ENCODE data around the gene FOXO3B. TPM values are rescaled to one million over a fixed set of nuclear protein-coding genes. Genes with fewer than 3 reads are reported as not detected.
"Not testable (repeated sequence)": the region's sequence is repeated elsewhere in the genome, so short reads cannot be mapped to it uniquely, and the experiment has no call there.

Gene FOXO3B
- total RNA-seq, 1 experiment from 2014 or later, result 7.0 TPM

DNA sequence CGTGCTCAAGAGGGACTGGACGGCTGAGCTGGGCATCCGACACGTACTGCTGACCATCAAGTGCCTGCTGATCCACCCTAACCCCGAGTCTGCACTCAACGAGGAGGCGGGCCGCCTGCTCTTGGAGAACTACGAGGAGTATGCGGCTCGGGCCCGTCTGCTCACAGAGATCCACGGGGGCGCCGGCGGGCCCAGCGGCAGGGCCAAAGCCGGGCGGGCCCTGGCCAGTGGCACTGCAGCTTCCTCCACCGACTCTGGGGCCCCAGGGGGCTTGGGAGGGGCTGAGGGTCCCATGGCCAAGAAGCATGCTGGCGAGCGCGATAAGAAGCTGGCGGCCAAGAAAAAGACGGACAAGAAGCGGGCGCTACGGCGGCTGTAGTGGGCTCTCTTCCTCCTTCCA, 4.7 kb downstream of the FOXO3B start:
- H3K4me3 Mint-ChIP-seq (ENCODE audit: unreplicated experiment); H3K36me3 ChIP-seq (ENCODE audit: control insufficient read depth, insufficient read depth, low read length); H3K9me3 ChIP-seq; intact Hi-C loops (cut with micrococcal nuclease; ENCODE audit: unreplicated experiment); DNase-seq; H3K27me3 Mint-ChIP-seq (ENCODE audit: insufficient read depth, unreplicated experiment); CTCF ChIA-PET; POLR2A ChIA-PET; BruUV-seq (replicated peaks); H3K4me1 ChIP-seq; H3K27me3 ChIP-seq (replicated peaks; ENCODE audit: control insufficient read depth, insufficient read depth, low read length); H3K36me3 Mint-ChIP-seq (ENCODE audit: insufficient read depth, unreplicated experiment); H3K4me1 Mint-ChIP-seq (ENCODE audit: low read depth, unreplicated experiment); H3K4me3 ChIP-seq (ENCODE audit: low read depth, low read length); H3K27ac Mint-ChIP-seq (ENCODE audit: unreplicated experiment): not testable (repeated sequence)
- peaks cover 10% of the 10 kb centered on the region for H3K9me3 Mint-ChIP-seq (ENCODE audit: unreplicated experiment)

DNA sequence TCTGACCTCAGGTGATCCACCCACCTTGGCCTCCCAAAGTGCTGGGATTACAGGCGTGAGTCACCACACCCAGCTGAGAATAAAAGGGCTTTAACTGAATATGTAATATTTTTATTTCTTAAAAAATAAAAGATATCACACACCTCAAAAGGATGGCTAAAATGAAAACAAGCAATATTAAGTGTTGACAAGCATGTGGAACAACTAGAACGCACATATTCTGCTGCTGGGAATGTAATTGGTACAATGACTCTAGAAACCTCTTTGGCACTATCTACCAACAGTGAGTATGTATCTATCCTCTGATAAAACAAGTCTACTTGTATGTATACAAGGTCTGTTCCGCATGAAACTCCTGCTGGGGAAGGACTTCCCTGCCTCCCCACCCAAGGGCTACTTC, 5.2 kb downstream of the FOXO3B start:
- Mint-ChIP-seq H3K36me3 (ENCODE audit: insufficient read depth, unreplicated experiment) (peaks cover 11% of the 10 kb centered on the region), H3K9me3 (ENCODE audit: unreplicated experiment) (peaks cover 10% of the 10 kb centered on the region)
- BruUV-seq (replicated peaks); H3K27me3 Mint-ChIP-seq (ENCODE audit: insufficient read depth, unreplicated experiment); H3K27ac Mint-ChIP-seq (ENCODE audit: unreplicated experiment); CTCF ChIA-PET; H3K36me3 ChIP-seq (ENCODE audit: control insufficient read depth, insufficient read depth, low read length); H3K4me3 ChIP-seq (ENCODE audit: low read depth, low read length); H3K4me1 Mint-ChIP-seq (ENCODE audit: low read depth, unreplicated experiment); H3K9me3 ChIP-seq; POLR2A ChIA-PET; intact Hi-C loops (cut with micrococcal nuclease; ENCODE audit: unreplicated experiment); H3K4me1 ChIP-seq; H3K4me3 Mint-ChIP-seq (ENCODE audit: unreplicated experiment); DNase-seq; H3K27me3 ChIP-seq (replicated peaks; ENCODE audit: control insufficient read depth, insufficient read depth, low read length): not testable (repeated sequence)

DNA sequence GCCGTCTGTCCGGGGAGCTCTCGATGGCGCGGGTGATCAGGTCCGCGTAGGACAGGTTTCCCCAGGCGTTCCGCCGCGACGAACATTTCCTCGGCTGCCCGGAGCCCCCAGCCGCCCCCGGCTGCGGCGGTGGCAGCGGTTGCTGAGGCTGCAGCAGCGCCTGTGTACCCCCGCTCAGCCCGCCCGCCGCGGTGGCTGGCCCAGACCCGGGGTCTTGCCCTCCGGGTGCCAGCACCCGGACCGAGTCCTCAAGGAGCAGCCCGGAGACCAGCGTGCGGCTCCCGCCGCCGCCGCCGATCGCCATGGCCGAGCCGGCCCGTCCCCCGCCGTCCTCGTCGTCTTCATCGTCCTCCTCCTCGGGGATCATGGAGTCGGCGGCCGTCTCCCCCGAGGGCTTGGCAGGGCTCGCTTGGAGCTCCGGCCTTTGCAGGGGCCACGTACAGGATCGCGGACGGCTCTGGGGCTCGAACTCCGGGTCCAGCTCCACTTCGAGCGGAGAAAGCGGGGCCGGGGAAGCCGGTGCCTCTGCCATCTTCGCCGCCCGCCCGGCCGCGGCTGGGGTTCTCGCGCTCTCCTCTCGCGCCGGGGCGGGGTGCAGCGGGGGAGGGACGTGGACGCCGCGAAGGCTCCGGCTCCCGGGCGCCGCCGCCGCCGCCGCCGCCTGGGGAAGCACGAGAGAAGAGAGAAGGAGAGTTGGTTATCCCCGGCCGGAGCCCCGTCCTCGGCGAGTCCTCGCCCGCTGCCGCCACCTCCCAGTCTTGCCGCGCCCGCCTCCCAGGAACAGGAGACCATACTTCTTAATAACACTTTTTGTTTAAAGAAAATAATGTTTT, 9.5 kb downstream of the FOXO3B start:
- peaks cover 17% of the 10 kb centered on the region for H3K9me3 Mint-ChIP-seq (ENCODE audit: unreplicated experiment)
- BruUV-seq (replicated peaks); H3K27me3 Mint-ChIP-seq (ENCODE audit: insufficient read depth, unreplicated experiment): not testable (repeated sequence)

DNA sequence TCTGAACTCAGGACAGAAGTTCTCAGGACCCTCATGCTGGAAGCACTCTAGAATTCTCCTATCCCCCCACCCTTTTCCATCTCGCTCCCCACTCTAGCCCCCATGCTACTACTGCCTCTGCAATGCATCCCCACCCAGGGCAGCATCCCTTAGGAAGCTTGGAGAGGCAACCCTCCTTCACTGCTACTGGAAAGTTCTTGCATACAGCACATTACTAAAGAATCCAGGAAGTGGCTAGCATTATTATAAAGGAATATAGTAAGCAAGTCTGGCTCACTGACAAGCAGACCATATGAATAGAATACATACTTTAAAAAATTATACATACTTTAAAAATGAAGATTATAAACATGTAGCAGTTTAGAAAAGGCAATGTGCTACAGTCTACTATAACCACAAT, 13.5 kb downstream of the FOXO3B start:
- H3K4me3 Mint-ChIP-seq (ENCODE audit: unreplicated experiment); BruUV-seq (replicated peaks); H3K4me1 Mint-ChIP-seq (ENCODE audit: low read depth, unreplicated experiment); DNase-seq; H3K9me3 ChIP-seq; POLR2A ChIA-PET; H3K4me3 ChIP-seq (ENCODE audit: low read depth, low read length); H3K27ac Mint-ChIP-seq (ENCODE audit: unreplicated experiment); H3K27me3 ChIP-seq (replicated peaks; ENCODE audit: control insufficient read depth, insufficient read depth, low read length); H3K4me1 ChIP-seq; CTCF ChIA-PET; intact Hi-C loops (cut with micrococcal nuclease; ENCODE audit: unreplicated experiment); H3K27me3 Mint-ChIP-seq (ENCODE audit: insufficient read depth, unreplicated experiment); H3K36me3 ChIP-seq (ENCODE audit: control insufficient read depth, insufficient read depth, low read length): not testable (repeated sequence)
- peaks cover 24% of the 10 kb centered on the region for H3K36me3 Mint-ChIP-seq (ENCODE audit: insufficient read depth, unreplicated experiment)
- H3K9me3 Mint-ChIP-seq (ENCODE audit: unreplicated experiment), result peaks cover 16% of the 10 kb centered on the region

More for the DNA sequence above, 9.5 kb downstream of the FOXO3B start:
- H3K4me1 ChIP-seq; H3K4me1 Mint-ChIP-seq (ENCODE audit: low read depth, unreplicated experiment); intact Hi-C loops (cut with micrococcal nuclease; ENCODE audit: unreplicated experiment); CTCF ChIA-PET; H3K36me3 ChIP-seq (ENCODE audit: control insufficient read depth, insufficient read depth, low read length); H3K4me3 Mint-ChIP-seq (ENCODE audit: unreplicated experiment); H3K27me3 ChIP-seq (replicated peaks; ENCODE audit: control insufficient read depth, insufficient read depth, low read length); H3K9me3 ChIP-seq; H3K4me3 ChIP-seq (ENCODE audit: low read depth, low read length); DNase-seq; H3K27ac Mint-ChIP-seq (ENCODE audit: unreplicated experiment); POLR2A ChIA-PET: not testable (repeated sequence)
- H3K36me3 Mint-ChIP-seq (ENCODE audit: insufficient read depth, unreplicated experiment), result peaks cover 24% of the 10 kb centered on the region

DNA sequence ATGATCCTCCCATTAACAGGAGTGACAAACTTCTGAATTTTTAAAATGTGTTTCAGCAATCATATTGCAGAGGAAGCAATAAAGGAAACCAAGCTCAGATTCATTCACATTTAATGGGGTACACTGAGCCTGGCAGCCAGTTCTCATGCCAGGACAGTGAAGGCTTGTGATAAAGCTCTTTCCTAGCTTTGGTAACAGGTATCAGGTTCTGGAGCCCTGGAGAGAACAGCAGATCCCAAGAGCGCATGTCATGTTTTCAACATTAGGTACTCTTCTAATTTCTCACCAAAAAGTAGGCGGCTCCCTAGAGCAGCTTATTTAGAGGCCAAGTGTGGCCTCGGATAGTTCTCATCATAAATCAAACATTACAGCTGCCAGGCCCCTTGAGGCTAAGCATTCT, 14.6 kb downstream of the FOXO3B start:
- Mint-ChIP-seq H3K36me3 (ENCODE audit: insufficient read depth, unreplicated experiment) (peaks cover 24% of the 10 kb centered on the region), H3K9me3 (ENCODE audit: unreplicated experiment) (peaks cover 23% of the 10 kb centered on the region)

DNA sequence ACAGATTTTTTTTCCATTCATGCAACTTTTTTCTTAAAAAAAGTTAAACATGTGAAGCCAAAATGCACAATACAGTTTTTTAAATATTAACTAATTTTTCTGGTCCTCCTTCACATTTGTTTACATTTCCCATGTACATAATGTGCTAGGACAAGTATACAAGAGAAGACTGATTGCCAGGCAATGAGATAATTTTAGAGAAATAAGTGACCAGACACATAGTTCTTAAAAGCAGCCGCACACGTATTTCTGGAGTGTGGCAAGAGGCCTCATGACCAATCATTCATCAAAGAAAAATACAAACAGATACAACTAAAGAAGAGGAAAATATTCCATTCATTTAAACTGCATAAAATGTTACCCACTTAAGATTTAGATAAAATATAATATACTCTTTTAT, 15.8 kb downstream of the FOXO3B start:
- H3K9me3 ChIP-seq; POLR2A ChIA-PET; BruUV-seq (replicated peaks); DNase-seq; H3K27me3 ChIP-seq (replicated peaks; ENCODE audit: control insufficient read depth, insufficient read depth, low read length); H3K4me3 Mint-ChIP-seq (ENCODE audit: unreplicated experiment); H3K36me3 ChIP-seq (ENCODE audit: control insufficient read depth, insufficient read depth, low read length); H3K27ac Mint-ChIP-seq (ENCODE audit: unreplicated experiment); H3K4me1 Mint-ChIP-seq (ENCODE audit: low read depth, unreplicated experiment); H3K4me3 ChIP-seq (ENCODE audit: low read depth, low read length); H3K27me3 Mint-ChIP-seq (ENCODE audit: insufficient read depth, unreplicated experiment); H3K4me1 ChIP-seq; CTCF ChIA-PET; intact Hi-C loops (cut with micrococcal nuclease; ENCODE audit: unreplicated experiment): not testable (repeated sequence)
- H3K9me3 Mint-ChIP-seq (ENCODE audit: unreplicated experiment), result peaks cover 34% of the 10 kb centered on the region
- H3K36me3 Mint-ChIP-seq (ENCODE audit: insufficient read depth, unreplicated experiment), result peaks cover 15% of the 10 kb centered on the region

More for the DNA sequence above, 14.6 kb downstream of the FOXO3B start:
- H3K4me3 Mint-ChIP-seq (ENCODE audit: unreplicated experiment); BruUV-seq (replicated peaks); H3K4me1 Mint-ChIP-seq (ENCODE audit: low read depth, unreplicated experiment); H3K4me3 ChIP-seq (ENCODE audit: low read depth, low read length); H3K4me1 ChIP-seq; DNase-seq; intact Hi-C loops (cut with micrococcal nuclease; ENCODE audit: unreplicated experiment); H3K27me3 Mint-ChIP-seq (ENCODE audit: insufficient read depth, unreplicated experiment); H3K36me3 ChIP-seq (ENCODE audit: control insufficient read depth, insufficient read depth, low read length); H3K27ac Mint-ChIP-seq (ENCODE audit: unreplicated experiment); H3K9me3 ChIP-seq; POLR2A ChIA-PET; H3K27me3 ChIP-seq (replicated peaks; ENCODE audit: control insufficient read depth, insufficient read depth, low read length); CTCF ChIA-PET: not testable (repeated sequence)

DNA sequence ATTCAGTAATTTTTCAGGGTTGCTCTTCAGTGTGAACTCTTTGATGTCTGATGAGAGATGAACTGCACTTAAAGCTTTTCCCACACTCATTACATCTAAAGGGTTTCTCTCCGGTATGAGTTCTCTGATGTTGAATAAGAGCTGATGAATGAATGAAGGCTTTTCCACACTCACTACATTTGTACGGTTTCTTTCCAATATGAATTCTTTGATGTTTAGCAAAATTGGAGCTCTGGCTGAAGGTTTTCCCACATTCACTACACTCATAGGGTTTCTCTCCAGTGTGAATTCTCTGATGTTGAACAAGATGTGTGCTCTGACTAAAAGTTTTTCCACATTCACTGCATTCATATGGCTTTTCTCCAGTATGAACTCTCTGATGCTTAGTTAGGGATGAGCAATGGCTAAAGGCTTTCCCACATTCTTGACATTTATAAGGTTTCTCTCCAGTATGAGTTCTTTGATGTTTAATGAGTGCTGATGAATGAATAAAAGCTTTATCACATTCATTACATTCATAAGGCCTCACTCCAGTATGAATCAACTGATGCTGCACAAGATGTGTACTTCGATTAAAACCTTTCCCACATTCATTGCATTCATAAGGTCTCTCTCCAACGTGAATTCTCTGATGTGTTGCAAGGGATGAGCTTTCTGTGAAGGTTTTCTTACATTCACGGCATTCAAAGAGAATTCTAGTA, 20.0 kb downstream of the FOXO3B start:
- H3K36me3 ChIP-seq (ENCODE audit: control insufficient read depth, insufficient read depth, low read length); CTCF ChIA-PET; H3K27me3 ChIP-seq (replicated peaks; ENCODE audit: control insufficient read depth, insufficient read depth, low read length); intact Hi-C loops (cut with micrococcal nuclease; ENCODE audit: unreplicated experiment); POLR2A ChIA-PET; BruUV-seq (replicated peaks); H3K4me1 ChIP-seq; H3K9me3 ChIP-seq; DNase-seq; H3K27ac Mint-ChIP-seq (ENCODE audit: unreplicated experiment); H3K4me3 Mint-ChIP-seq (ENCODE audit: unreplicated experiment); H3K4me1 Mint-ChIP-seq (ENCODE audit: low read depth, unreplicated experiment); H3K36me3 Mint-ChIP-seq (ENCODE audit: insufficient read depth, unreplicated experiment); H3K4me3 ChIP-seq (ENCODE audit: low read depth, low read length); H3K27me3 Mint-ChIP-seq (ENCODE audit: insufficient read depth, unreplicated experiment): not testable (repeated sequence)
- H3K9me3 Mint-ChIP-seq (ENCODE audit: unreplicated experiment), result peaks cover 27% of the 10 kb centered on the region

All from Caco-2 (cell line).